Endothelial cell of umbilical vein (primary cell): ENCODE data around the gene EML6. TPM values are rescaled to one million over a fixed set of nuclear protein-coding genes. Genes with fewer than 3 reads are reported as not detected.

Experiments used
- BruUV-seq: library from RNA; stranded (reverse); fragments of 400-500 nt; replicated peaks from 2 replicates; lab custom pipeline; 2021; lab: Mats Ljungman, UMichigan
- CTCF ChIA-PET: fragments of 300-600, 350-600 bp; sonication (Branson Sonifier 250); formaldehyde crosslinking; loops from one replicate; lab custom pipeline; 2021; ENCODE audit warnings: antibody characterized with exemption, inconsistent platforms; lab: Charles Lee
- POLR2A ChIA-PET: fragments of 300-600, 350-600 bp; sonication (Branson Sonifier 250); formaldehyde crosslinking; loops from one replicate; lab custom pipeline; 2021; ENCODE audit warnings: antibody characterized with exemption, inconsistent platforms; lab: Charles Lee
- DNase-seq: peaks from one replicate; pipeline ENCODE4 v3.0.0-alpha.2; 2011; ENCODE audit warnings: low read depth, low spot score
- FAIRE-seq: peaks from 2 replicates; lab custom pipeline; 2011; peaks lifted over from hg19 to GRCh38; lab: Jason Lieb, UNC
- H2AFZ ChIP-seq: 2 replicates; pipeline ENCODE4 v1.6.0; 2012; ENCODE audit warnings: low read depth, low read length, control low read depth, inconsistent platforms
- H3K27ac ChIP-seq: 2 replicates; pipeline ENCODE4 v1.5.1; 2011; ENCODE audit warnings: low read depth, mild to moderate bottlenecking, control low read depth, low read length, moderate library complexity; ENCODE audit not compliant: insufficient read depth
- H3K27me3 ChIP-seq, 2 experiments: 2 replicates each; pipeline versions ENCODE4 v1.6.0 to v1.6.1; 2011; ENCODE audit warnings: low read length in 2 of 2, mixed read lengths in 1 of 2; ENCODE audit not compliant: control insufficient read depth in 2 of 2, insufficient read depth in 2 of 2
- H3K36me3 ChIP-seq, 2 experiments: 2 replicates in 1 of 2; 3 replicates in 1 of 2; pipeline ENCODE4 v1.5.1; 2011; ENCODE audit warnings: low read length in 2 of 2, mild to moderate bottlenecking in 1 of 2, moderate library complexity in 1 of 2; ENCODE audit not compliant: control insufficient read depth in 2 of 2, insufficient read depth in 2 of 2; ENCODE audit errors: extremely low read depth in 1 of 2
- H3K4me1 ChIP-seq: 3 replicates; pipeline ENCODE4 v1.5.1; 2011; ENCODE audit warnings: mild to moderate bottlenecking, low read length; ENCODE audit not compliant: control insufficient read depth, insufficient read depth; ENCODE audit errors: extremely low read depth
- H3K4me2 ChIP-seq: 2 replicates; pipeline ENCODE4 v1.6.1; 2011; ENCODE audit warnings: low read length, control low read depth, mixed read lengths; ENCODE audit not compliant: insufficient read depth
- H3K4me3 ChIP-seq, 3 experiments: fragments of 200-600 bp in 1 of 3; sonication (generic), shearing (Covaris generic) in 1 of 3; replicated peaks in 1 of 3; 2 replicates each; pipeline ENCODE4 v1.5.1; 2011 to 2016; ENCODE audit warnings: control low read depth in 3 of 3, low read length in 3 of 3, mild to moderate bottlenecking in 2 of 3, inconsistent platforms in 1 of 3, low read depth in 1 of 3, moderate library complexity in 1 of 3; ENCODE audit not compliant: insufficient read depth in 1 of 3
- H3K79me2 ChIP-seq: 2 replicates; pipeline ENCODE4 v1.6.0; 2012; ENCODE audit warnings: low read length, inconsistent platforms; ENCODE audit not compliant: control insufficient read depth, insufficient read depth
- H3K9ac ChIP-seq: replicated peaks from 2 replicates; pipeline ENCODE3; 2011; ENCODE audit warnings: low read length, control low read depth; ENCODE audit not compliant: insufficient read depth; ENCODE audit errors: extremely low read depth
- H3K9me1 ChIP-seq: replicated peaks from 3 replicates; pipeline ENCODE4 v1.6.0; 2011; ENCODE audit warnings: mild to moderate bottlenecking, low read length; ENCODE audit not compliant: control insufficient read depth, insufficient read depth; ENCODE audit errors: extremely low read depth
- H3K9me3 ChIP-seq: replicated peaks from 2 replicates; pipeline ENCODE4 v1.5.1; 2012; ENCODE audit warnings: low read length, inconsistent platforms; ENCODE audit not compliant: control insufficient read depth, insufficient read depth
- H4K20me1 ChIP-seq: replicated peaks from 2 replicates; pipeline ENCODE3; 2011; ENCODE audit warnings: mild to moderate bottlenecking, low read length; ENCODE audit not compliant: control insufficient read depth, insufficient read depth; ENCODE audit errors: extremely low read depth
- CTCF ChIP-seq, 2 donors: IDR thresholded peaks; 1 replicate in 1 of 2; 2 replicates in 1 of 2; pipeline ENCODE4 v1.5.1; 2011; ENCODE audit warnings: low read length in 2 of 2, mild to moderate bottlenecking in 2 of 2, moderate library complexity in 2 of 2, control low read depth in 1 of 2, inconsistent platforms in 1 of 2, low read depth in 1 of 2; ENCODE audit not compliant: insufficient read depth in 1 of 2; ENCODE audit errors: extremely low read depth in 1 of 2
- EZH2 ChIP-seq: IDR thresholded peaks from 2 replicates; pipeline ENCODE4 v1.6.1; 2012; ENCODE audit warnings: borderline replicate concordance, low read depth, mild to moderate bottlenecking, moderate library complexity, low read length, inconsistent platforms; ENCODE audit not compliant: severe bottlenecking
- FOS ChIP-seq: IDR thresholded peaks from 2 replicates; pipeline ENCODE4 v1.6.1; 2011; ENCODE audit warnings: mild to moderate bottlenecking, low read length, moderate library complexity, borderline replicate concordance; ENCODE audit not compliant: insufficient read depth
- GATA2 ChIP-seq: IDR thresholded peaks from 2 replicates; pipeline ENCODE4 v1.7.0; 2011; ENCODE audit warnings: low read depth, mild to moderate bottlenecking, moderate library complexity, mixed read lengths, low read length; ENCODE audit not compliant: insufficient read length, insufficient read depth
- JUN ChIP-seq: IDR thresholded peaks from 2 replicates; pipeline ENCODE4 v1.6.1; 2011; ENCODE audit warnings: borderline replicate concordance, low read depth; ENCODE audit not compliant: insufficient read length, insufficient read depth
- MAX ChIP-seq: IDR thresholded peaks from 2 replicates; pipeline ENCODE4 v1.6.1; 2011; ENCODE audit not compliant: insufficient read depth, insufficient read length
- MYC ChIP-seq: IDR thresholded peaks from one replicate; pipeline ENCODE4 v1.6.1; 2011; ENCODE audit warnings: mild to moderate bottlenecking, low read depth, low read length
- POLR2A ChIP-seq: IDR thresholded peaks from 2 replicates; pipeline ENCODE4 v1.6.1; 2012; ENCODE audit warnings: low read depth, mild to moderate bottlenecking, control low read depth, low read length
- POLR2AphosphoS5 ChIP-seq: IDR thresholded peaks from 2 replicates; pipeline ENCODE4 v1.6.1; 2012; ENCODE audit warnings: low read depth, mild to moderate bottlenecking, control low read depth, low read length, moderate library complexity; ENCODE audit not compliant: insufficient read depth
- dilution Hi-C: fragments of 300-500 bp; cut with MboI; formaldehyde crosslinking; loops from one replicate; pipeline ENCODE4 v1.15.0; 2019; ENCODE audit warnings: low sequenced_read_pairs; ENCODE audit not compliant: extremely low pct_ligation_motif_present
- intact Hi-C: fragments of 100-400 bp; cut with micrococcal nuclease; formaldehyde crosslinking; loops from one replicate; pipeline ENCODE4 v1.10.0; 2022
- polyA plus RNA-seq, 4 experiments: library from polyadenylated mRNA; depleted of rRNA in 3 of 4; stranded (reverse) in 3 of 4; unstranded in 1 of 4; fragments of >200 nt; gene quantifications; 2 replicates each; pipeline versions ENCODE4 v1.2.1 to v1.2.3, GENCODE V29; 2011 to 2012; ENCODE audit warnings: missing spikeins in 1 of 4
- total RNA-seq: library from RNA; stranded (reverse); gene quantifications from 2 replicates; pipeline ENCODE4 v1.2.3, GENCODE V29; 2021

EML6 gene
- total and polyA plus RNA-seq, 2 donors (not counting 3 experiments of a cell fraction or from before 2014, with no cell fraction given): 0.79 to 2.1 TPM

GRCh38 chr2:54964271-54964670 lies 240.8 kb downstream of the EML6 start:
- H2AFZ ChIP-seq: no peak overlapping the region
- H3K4me3 ChIP-seq: no peak overlapping the region
- no peaks in the 10 kb centered on the region for H3K36me3 ChIP-seq
- ChIA-PET POLR2A (no interaction called here), CTCF (interaction anchor here (1.8 to 3.1 kb wide), 2 partner anchors 64 to 213 kb away, joined by 4 to 14 read pairs; no protein-coding TSS in a partner anchor)
- no peaks in the 10 kb centered on the region for H4K20me1 ChIP-seq
- no peak overlapping the region for H3K4me2 ChIP-seq
- H3K9ac ChIP-seq: no peak overlapping the region
- H3K9me3 ChIP-seq: no peaks in the 10 kb centered on the region
- H3K27me3 ChIP-seq: no peaks in the 10 kb centered on the region
- DNase-seq: no peak
- no peak overlapping the region for H3K27ac ChIP-seq
- intact Hi-C loops (no loop called here), dilution Hi-C loops (no loop called here)
- no peaks in the 10 kb centered on the region for H3K9me1 ChIP-seq
- no TSS peak for BruUV-seq
- H3K4me1 ChIP-seq: peaks cover 15% of the 10 kb centered on the region
- H3K79me2 ChIP-seq: no peaks in the 10 kb centered on the region
- no peak for FAIRE-seq
- TF ChIP-seq MYC (no peak), POLR2A (no peak), MAX (no peak), FOS (no peak), POLR2AphosphoS5 (no peak), EZH2 (no peak), GATA2 (no peak), JUN (no peak), CTCF (IDR thresholded peaks at IDR 0.05; ENCODE audit: extremely low read depth in 1 of 2, insufficient read depth in 1 of 2, low read depth in 1 of 2, low read length in 2 of 2) (no peak)
